DOHH2 (cell line): ENCODE results near the gene KDM2A.
"Not testable (repeated sequence)": the region's sequence is repeated elsewhere in the genome, so short reads cannot be mapped to it uniquely, and the experiment has no call there.

Experiments used
- H3F3A ChIP-seq: fragments of 200-600 bp; sonication (generic), shearing (Covaris generic); 2 replicates; pipeline ENCODE4 v1.6.0; 2016; ENCODE audit warnings: antibody characterized with exemption, mild to moderate bottlenecking; ENCODE audit not compliant: control insufficient read depth, insufficient read depth
- H3K27ac ChIP-seq: fragments of 200-600 bp; sonication (generic); 2 replicates; pipeline ENCODE4 v1.5.1; 2014; ENCODE audit warnings: low read depth, mild to moderate bottlenecking, low read length, moderate library complexity
- H3K27me3 ChIP-seq: fragments of 200-600 bp; sonication (generic); 2 replicates; pipeline ENCODE4 v1.6.1; 2014; ENCODE audit warnings: mild to moderate bottlenecking, low read length, mixed read lengths; ENCODE audit not compliant: control insufficient read depth
- H3K36me3 ChIP-seq: fragments of 200-600 bp; sonication (generic); 2 replicates; pipeline ENCODE4 v1.6.1; 2014; ENCODE audit warnings: mild to moderate bottlenecking, low read length, moderate library complexity, mixed read lengths; ENCODE audit not compliant: control insufficient read depth
- H3K4me1 ChIP-seq: fragments of 200-600 bp; sonication (generic); 2 replicates; pipeline ENCODE4 v1.6.1; 2014; ENCODE audit warnings: mild to moderate bottlenecking, low read length, mixed read lengths; ENCODE audit not compliant: control insufficient read depth
- H3K4me2 ChIP-seq: fragments of 200-600 bp; sonication (generic); 2 replicates; pipeline ENCODE4 v1.6.0; 2014; ENCODE audit warnings: mild to moderate bottlenecking, low read length, moderate library complexity
- H3K4me3 ChIP-seq: fragments of 200-600 bp; sonication (generic); 2 replicates; pipeline ENCODE4 v1.5.1; 2014; ENCODE audit warnings: mild to moderate bottlenecking, low read length, mixed read lengths
- H3K79me2 ChIP-seq: fragments of 200-600 bp; sonication (generic); 2 replicates; pipeline ENCODE4 v1.6.1; 2014; ENCODE audit warnings: mild to moderate bottlenecking, low read length, mixed read lengths; ENCODE audit not compliant: control insufficient read depth
- H3K9me2 ChIP-seq: fragments of 200-600 bp; sonication (generic); replicated peaks from 2 replicates; pipeline ENCODE4 v1.6.1; 2014; ENCODE audit warnings: mild to moderate bottlenecking, low read length, mixed read lengths; ENCODE audit not compliant: control insufficient read depth
- H3K9me3 ChIP-seq: fragments of 200-600 bp; sonication (generic); 2 replicates; pipeline ENCODE4 v1.6.1; 2014; ENCODE audit warnings: antibody characterized with exemption, low read length, mixed read lengths; ENCODE audit not compliant: control insufficient read depth, insufficient read depth
- H4K20me1 ChIP-seq: fragments of 200-600 bp; sonication (generic); 2 replicates; pipeline ENCODE4 v1.6.0; 2014; ENCODE audit warnings: low read depth, mild to moderate bottlenecking, antibody characterized with exemption, low read length, moderate library complexity; ENCODE audit not compliant: control insufficient read depth, insufficient read depth
- CTCF ChIP-seq: fragments of 200-600 bp; sonication (generic); IDR thresholded peaks from one replicate; pipeline ENCODE4 v1.5.1; 2014; ENCODE audit warnings: antibody characterized with exemption, mild to moderate bottlenecking, low read depth, low read length; ENCODE audit not compliant: poor library complexity, severe bottlenecking
- EZH2phosphoT487 ChIP-seq: fragments of 200-600 bp; sonication (generic); IDR thresholded peaks from 2 replicates; pipeline ENCODE4 v1.6.1; 2017; ENCODE audit warnings: borderline replicate concordance, mild to moderate bottlenecking, antibody characterized with exemption, low read length, moderate library complexity, mixed read lengths

Gene KDM2A

GRCh38 chr11:67165623-67166022 is 46.6 kb downstream of the KDM2A start:
- peaks cover 95% of the 10 kb centered on the region for H3K79me2 ChIP-seq
- H3F3A ChIP-seq = peaks cover 12% of the 10 kb centered on the region
- no peaks in the 10 kb centered on the region for H3K27me3 ChIP-seq
- no peak overlapping the region for H3K4me3 ChIP-seq
- H3K9me2 ChIP-seq = no peaks in the 10 kb centered on the region
- no peaks in the 10 kb centered on the region for H3K9me3 ChIP-seq
- H3K4me2 ChIP-seq = no peak overlapping the region
- H4K20me1 ChIP-seq = peaks cover 14% of the 10 kb centered on the region
- peaks cover 7% of the 10 kb centered on the region; the same call in 1 of the 2 replicates for H3K4me1 ChIP-seq
- H3K27ac ChIP-seq = no peak overlapping the region
- TF ChIP-seq CTCF (no peak), EZH2phosphoT487 (no peak)
- H3K36me3 ChIP-seq = peaks cover 5% of the 10 kb centered on the region; the same call in 1 of the 2 replicates

GRCh38 chr11:67167091-67167490 is 48.0 kb downstream of the KDM2A start:
- peaks cover 4% of the 10 kb centered on the region; the same call in 1 of the 2 replicates for H3K4me1 ChIP-seq
- H3F3A ChIP-seq = peaks cover 12% of the 10 kb centered on the region
- TF ChIP-seq CTCF = no peak
- no peak for TF ChIP-seq EZH2phosphoT487
- no peak overlapping the region for H3K4me3 ChIP-seq
- no peaks in the 10 kb centered on the region for H3K9me3 ChIP-seq
- H3K36me3 ChIP-seq = peaks cover 9% of the 10 kb centered on the region; the same call in 1 of the 2 replicates
- no peak overlapping the region for H3K27ac ChIP-seq
- H3K4me2 ChIP-seq = no peak overlapping the region
- peaks cover 19% of the 10 kb centered on the region for H4K20me1 ChIP-seq
- no peaks in the 10 kb centered on the region for H3K27me3 ChIP-seq
- peaks cover 95% of the 10 kb centered on the region for H3K79me2 ChIP-seq
- H3K9me2 ChIP-seq = no peaks in the 10 kb centered on the region

DNA sequence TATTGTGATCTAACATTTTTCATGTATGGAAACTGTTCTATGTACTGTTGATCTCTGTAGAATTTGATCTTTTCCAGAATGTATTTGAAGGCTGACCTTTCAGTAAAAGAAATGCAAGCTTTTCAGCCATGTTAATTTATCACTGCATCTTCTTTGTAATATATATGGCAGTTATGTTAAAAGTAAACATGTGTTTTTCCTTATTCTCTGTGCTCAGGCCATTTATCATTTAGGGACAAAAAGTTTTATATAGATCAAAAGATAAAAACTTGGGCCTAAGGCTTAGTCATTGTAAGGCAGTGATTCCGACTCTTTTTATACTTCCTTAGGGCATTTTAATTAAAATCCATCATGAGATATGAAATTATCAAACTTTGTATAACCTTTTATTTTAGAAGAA is 48.7 kb downstream of the KDM2A start:
- no peak for TF ChIP-seq EZH2phosphoT487
- TF ChIP-seq CTCF = no peak
- no peak overlapping the region for H3K4me3 ChIP-seq
- no peaks in the 10 kb centered on the region for H3K27me3 ChIP-seq
- H3K27ac ChIP-seq = no peak overlapping the region
- no peaks in the 10 kb centered on the region for H3K9me2 ChIP-seq
- H3K79me2 ChIP-seq = peaks cover 96% of the 10 kb centered on the region
- H3F3A ChIP-seq = peaks cover 12% of the 10 kb centered on the region
- H3K9me3 ChIP-seq = no peaks in the 10 kb centered on the region
- peaks cover 9% of the 10 kb centered on the region; the same call in 1 of the 2 replicates for H3K36me3 ChIP-seq
- peaks cover 19% of the 10 kb centered on the region for H4K20me1 ChIP-seq
- no peak overlapping the region for H3K4me2 ChIP-seq
- H3K4me1 ChIP-seq = peaks cover 4% of the 10 kb centered on the region; the same call in 1 of the 2 replicates

DNA sequence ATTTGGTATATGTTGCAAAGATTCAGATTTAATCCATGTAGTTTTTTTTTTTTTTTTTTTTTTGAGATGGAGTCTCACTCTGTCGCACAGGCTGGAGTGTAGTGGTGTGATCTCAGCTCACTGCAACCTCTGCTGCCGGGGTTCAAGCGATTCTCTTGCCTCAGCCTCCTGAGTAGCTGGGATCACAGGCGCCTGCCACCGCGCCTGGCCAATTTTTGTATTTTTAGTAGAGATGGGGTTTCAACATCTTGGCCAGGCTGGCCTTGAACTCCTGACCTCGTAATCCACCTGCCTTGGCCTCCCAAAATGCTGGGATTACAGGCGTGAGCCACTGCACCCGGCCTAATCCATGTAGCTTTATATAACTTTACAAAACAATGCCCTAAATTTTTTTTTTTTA is 49.8 kb downstream of the KDM2A start:
- H3F3A ChIP-seq = peaks cover 12% of the 10 kb centered on the region
- not testable (repeated sequence) for H3K27me3 ChIP-seq, H3K4me2 ChIP-seq, H3K27ac ChIP-seq, H3K36me3 ChIP-seq, H3K4me3 ChIP-seq, H3K9me2 ChIP-seq, H3K9me3 ChIP-seq, H3K4me1 ChIP-seq
- H4K20me1 ChIP-seq = peaks cover 19% of the 10 kb centered on the region
- peaks cover 95% of the 10 kb centered on the region for H3K79me2 ChIP-seq
